Mucosa of descending colon (tissue), 3 donors: ENCODE results near the gene PRKAR1B. TPM values are rescaled to one million over a fixed set of nuclear protein-coding genes. Genes with fewer than 3 reads are reported as not detected.

ENCODE experiments used
- ATAC-seq: fragments of 200-7000 bp; cut with Tn5 transposase; one replicate; pipeline ENCODE4 v1.9.1; 2020; ENCODE audit warnings: mild to moderate bottlenecking, moderate library complexity
- DNase-seq, 3 donors: peaks; one replicate each; pipeline ENCODE4 v3.0.0-alpha.2; 2020
- H3K36me3 ChIP-seq: fragments of 200-600 bp; one replicate; pipeline ENCODE4 v1.8.0; 2021; ENCODE audit warnings: low read depth, mild to moderate bottlenecking
- H3K4me1 ChIP-seq: fragments of 200-600 bp; one replicate; pipeline ENCODE4 v1.8.0; 2021; ENCODE audit warnings: low read depth, mild to moderate bottlenecking
- H3K4me3 ChIP-seq: fragments of 200-600 bp; one replicate; pipeline ENCODE4 v1.8.0; 2021; ENCODE audit warnings: mild to moderate bottlenecking
- H3K9me3 ChIP-seq: fragments of 200-600 bp; one replicate; pipeline ENCODE4 v1.8.0; 2021; ENCODE audit warnings: mild to moderate bottlenecking
- CTCF ChIP-seq: fragments of 200-600 bp; IDR thresholded peaks from one replicate; pipeline ENCODE4 v1.8.0; 2022; ENCODE audit warnings: antibody characterized with exemption, mild to moderate bottlenecking
- intact Hi-C, 2 donors: fragments of 100-400 bp; cut with DNase I in 1 of 2; cut with micrococcal nuclease in 1 of 2; formaldehyde crosslinking; loops; one replicate each; pipeline versions ENCODE4 v1.11.0 to v1.11.1; 2022; cut with DNase I, micrococcal nuclease
- total RNA-seq, 3 donors: library from RNA; stranded (reverse); fragmentation: NEBNext Ultra II Directional in 2 of 3; extraction: Animal tissue kit (Norgen Biotek cat#: 25700) in 2 of 3; gene quantifications; one replicate each; pipeline versions ENCODE4 v1.2.1 to v1.2.4, GENCODE V29; 2021 to 2023
- donor health status: DM: no; HTN: no; CAD: no; lungs with moderate emphysema.
- donor health status: DM: no; HTN: no; CAD: no.
- donor health status: DM: no; HTN: yes; CAD: no.

The PRKAR1B gene
- total RNA-seq, 3 donors from 2014 or later = 10.1 to 24.5 (median 24.4) TPM

GRCh38 chr7:585229-585711 is 141.8 kb downstream of the PRKAR1B start:
- Histone ChIP-seq H3K4me3 (no peak overlapping the region), H3K9me3 (no peaks in the 10 kb centered on the region), H3K4me1 (no peaks in the 10 kb centered on the region), H3K36me3 (no peaks in the 10 kb centered on the region)
- no peak for ATAC-seq
- intact Hi-C loops = no loop called here
- DNase-seq = no peak
- TF ChIP-seq CTCF = no peak

- intact Hi-C loops = no loop called here
- H3K4me3 ChIP-seq = no peak overlapping the region
- no peak for TF ChIP-seq CTCF
- H3K36me3 ChIP-seq = no peaks in the 10 kb centered on the region
- DNase-seq = no peak
- no peak for ATAC-seq
- no peaks in the 10 kb centered on the region for H3K4me1 ChIP-seq
- no peaks in the 10 kb centered on the region for H3K9me3 ChIP-seq
Observed at GRCh38 chr7:584820-585219, 142.3 kb downstream of the PRKAR1B start.

DNA sequence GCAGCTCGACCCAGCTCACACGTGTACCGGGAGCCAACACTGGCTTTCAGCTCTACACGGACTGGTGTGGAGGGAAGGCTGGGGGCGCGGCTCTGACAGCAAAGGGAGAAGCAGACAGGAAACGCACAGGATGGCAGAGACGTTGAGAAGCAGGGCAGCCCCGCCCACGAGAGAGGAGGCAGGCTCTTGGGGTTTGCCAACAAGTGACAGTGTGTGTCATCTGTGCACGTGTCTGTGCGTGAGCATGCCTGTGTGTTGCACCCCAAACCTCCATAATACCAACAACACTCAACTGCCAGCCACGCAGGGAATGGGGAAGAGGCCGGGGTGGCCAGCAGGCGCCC is 143.0 kb downstream of the PRKAR1B start:
- peak; percentile 49 to 84 (median 54) for DNase-seq
- H3K4me1 ChIP-seq = no peaks in the 10 kb centered on the region
- no peak for TF ChIP-seq CTCF
- intact Hi-C loops = no loop called here
- peak; percentile 84 for ATAC-seq
- no peaks in the 10 kb centered on the region for H3K36me3 ChIP-seq
- no peak overlapping the region for H3K4me3 ChIP-seq
- no peaks in the 10 kb centered on the region for H3K9me3 ChIP-seq

DNA sequence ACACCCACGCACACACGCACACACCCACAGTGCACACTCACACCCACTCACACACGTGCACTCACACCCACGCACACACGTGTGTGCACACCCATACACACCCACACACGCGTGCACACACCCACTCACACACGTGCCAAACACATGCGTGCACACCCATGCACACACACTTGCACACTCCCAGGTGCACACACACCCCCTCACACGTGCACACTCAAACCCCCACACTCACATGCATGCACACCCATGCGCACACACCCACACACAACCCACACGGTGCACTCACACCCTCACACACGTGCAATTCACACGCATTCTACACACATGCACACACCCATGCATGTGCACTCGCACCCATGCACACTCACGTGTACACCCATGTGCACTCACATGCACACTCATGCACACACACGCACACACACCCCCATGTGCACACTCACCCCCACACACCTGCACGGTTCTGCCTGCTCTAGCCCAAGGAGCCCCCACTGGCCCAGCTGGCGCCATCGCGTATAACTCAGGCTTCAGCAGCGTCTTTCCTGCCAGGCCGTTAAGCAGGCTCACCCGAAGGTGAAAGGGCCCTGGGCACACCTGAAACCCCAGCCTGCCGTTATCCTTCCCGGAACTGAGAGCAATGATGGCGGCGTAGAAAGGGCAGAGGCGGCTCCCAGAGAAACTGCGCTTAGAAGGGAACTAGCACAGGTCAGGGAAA is 143.5 kb downstream of the PRKAR1B start:
- Histone ChIP-seq H3K4me1 (no peaks in the 10 kb centered on the region), H3K4me3 (no peak overlapping the region), H3K9me3 (no peaks in the 10 kb centered on the region), H3K36me3 (no peaks in the 10 kb centered on the region)
- ATAC-seq (peak; percentile 14), DNase-seq (no peak)
- intact Hi-C loops = no loop called here
- TF ChIP-seq CTCF = no peak

GRCh38 chr7:582931-583330 is 144.2 kb downstream of the PRKAR1B start:
- no peaks in the 10 kb centered on the region for H3K9me3 ChIP-seq
- H3K36me3 ChIP-seq = no peaks in the 10 kb centered on the region
- intact Hi-C loops = no loop called here
- no peak for ATAC-seq
- H3K4me3 ChIP-seq = no peak overlapping the region
- TF ChIP-seq CTCF = no peak
- no peaks in the 10 kb centered on the region for H3K4me1 ChIP-seq
- no peak for DNase-seq
